Neutrophil (primary cell): ENCODE results near the gene TET1.

Experiments
- H3K27ac ChIP-seq: fragments of 200-600 bp; sonication (generic); 2 replicates; pipeline ENCODE4 v1.5.1; 2016; ENCODE audit warnings: mild to moderate bottlenecking, moderate library complexity
- H3K27me3 ChIP-seq: fragments of 200-600 bp; sonication (generic); 2 replicates; pipeline ENCODE4 v1.6.0; 2016; ENCODE audit warnings: mild to moderate bottlenecking
- H3K36me3 ChIP-seq: fragments of 200-600 bp; sonication (generic); 2 replicates; pipeline ENCODE4 v1.5.1; 2017
- H3K4me1 ChIP-seq, 2 experiments: fragments of 200-600 bp in 1 of 2; sonication (generic) in 1 of 2; 1 replicate in 1 of 2; 2 replicates in 1 of 2; pipeline versions ENCODE4 v1.5.1 to v1.6.1; 2013 to 2016; ENCODE audit warnings: low read depth in 1 of 2, low read length in 1 of 2, mild to moderate bottlenecking in 1 of 2, moderate library complexity in 1 of 2; ENCODE audit not compliant: control insufficient read depth in 1 of 2, insufficient read depth in 1 of 2
- H3K4me3 ChIP-seq, 2 experiments: fragments of 200-600 bp in 1 of 2; sonication (generic) in 1 of 2; 1 replicate in 1 of 2; 2 replicates in 1 of 2; pipeline ENCODE4 v1.5.1; 2013 to 2016; ENCODE audit warnings: low read depth in 1 of 2, low read length in 1 of 2, mild to moderate bottlenecking in 1 of 2, moderate library complexity in 1 of 2
- H3K9me3 ChIP-seq: fragments of 200-600 bp; sonication (generic); 2 replicates; pipeline ENCODE4 v1.5.1; 2016
- CTCF ChIP-seq: fragments of 200-600 bp; sonication (generic); IDR thresholded peaks from 2 replicates; pipeline ENCODE4 v1.5.1; 2016; ENCODE audit warnings: antibody characterized with exemption

Gene TET1

GRCh38 chr10:68720793-68721672, 160.9 kb downstream of the TET1 start, which contains the start of gene CCAR1:
CCAR1 (plus strand) TSS chr10:68721239; CDS start chr10:68722505, 1,266 bp downstream.
- Histone ChIP-seq H3K27me3 (no peaks in the 10 kb centered on the region), H3K36me3 (peaks cover 23% of the 10 kb centered on the region), H3K4me3 (peak within 1 kb of the TSS; percentile 93), H3K4me1 (peaks cover 10 to 11% of the 10 kb centered on the region in 2 experiments), H3K27ac (peak within 1 kb of the TSS; percentile 88), H3K9me3 (no peaks in the 10 kb centered on the region)
- peak; percentile 34 for TF ChIP-seq CTCF

- TF ChIP-seq CTCF: no peak
- Histone ChIP-seq H3K27ac (peak overlapping the region; percentile 88), H3K9me3 (no peaks in the 10 kb centered on the region)
Measured at GRCh38 chr10:68721673-68722335, 161.7 kb downstream of the TET1 start.

DNA sequence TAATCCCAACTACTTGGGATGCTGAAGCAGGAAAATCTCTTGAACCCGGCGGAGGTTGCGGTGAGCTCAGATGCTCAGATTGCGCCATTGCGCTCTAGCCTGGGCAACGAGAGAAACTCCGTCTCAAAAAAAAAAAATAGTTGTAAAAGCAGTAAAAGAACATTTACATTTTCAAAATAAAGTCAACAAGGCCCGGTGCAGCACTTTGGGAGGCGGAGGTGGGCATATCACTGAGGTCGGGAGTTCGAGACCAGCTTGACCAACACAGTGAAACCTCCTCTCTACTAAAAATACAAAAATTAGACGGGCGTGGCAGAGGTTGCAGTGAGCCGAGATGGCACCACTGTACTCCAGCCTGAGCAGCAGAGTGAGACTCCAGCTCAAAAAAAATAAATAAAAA, 164.9 kb downstream of the TET1 start:
- Histone ChIP-seq H3K4me3 (no peak overlapping the region), H3K36me3 (peaks cover 52% of the 10 kb centered on the region)

More at GRCh38 chr10:68721673-68722335, 161.7 kb downstream of the TET1 start:
- Histone ChIP-seq H3K4me3 (peak overlapping the region; percentile 93), H3K4me1 (peaks cover 10 to 11% of the 10 kb centered on the region in 2 experiments), H3K36me3 (peaks cover 30% of the 10 kb centered on the region), H3K27me3 (no peaks in the 10 kb centered on the region)

GRCh38 chr10:68727146-68727545, 167.0 kb downstream of the TET1 start:
- peaks cover 72% of the 10 kb centered on the region for H3K36me3 ChIP-seq
- H3K27me3 ChIP-seq: no peaks in the 10 kb centered on the region
- H3K4me1 ChIP-seq: peaks cover 4% of the 10 kb centered on the region in 2 experiments
- H3K4me3 ChIP-seq: no peak overlapping the region
- no peak overlapping the region for H3K27ac ChIP-seq
- TF ChIP-seq CTCF: no peak
- no peaks in the 10 kb centered on the region for H3K9me3 ChIP-seq

More for the DNA sequence above, 164.9 kb downstream of the TET1 start:
- TF ChIP-seq CTCF: no peak
- H3K4me1 ChIP-seq: peaks cover 10 to 11% of the 10 kb centered on the region in 2 experiments
- H3K27me3 ChIP-seq: no peaks in the 10 kb centered on the region
- H3K9me3 ChIP-seq: no peaks in the 10 kb centered on the region
- no peak overlapping the region for H3K27ac ChIP-seq

DNA sequence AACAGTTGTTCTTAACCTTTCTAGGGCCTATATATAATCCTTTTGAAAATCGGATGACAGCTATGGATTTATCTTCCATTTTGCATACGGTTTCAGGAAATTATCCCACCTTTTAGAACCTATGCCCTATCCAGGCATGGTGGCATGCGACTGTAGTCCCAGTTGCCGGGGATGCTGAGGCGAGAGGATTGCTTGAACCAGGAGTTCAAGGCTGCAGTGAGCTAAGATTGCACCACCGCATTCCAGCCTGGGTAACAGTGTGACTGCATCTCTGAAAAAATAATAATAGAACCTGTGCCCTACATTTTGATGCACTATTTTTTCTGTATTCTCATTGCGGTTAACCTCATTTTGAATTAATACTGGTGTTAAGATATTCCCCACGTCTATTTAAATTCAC, 172.5 kb downstream of the TET1 start:
- H3K36me3 ChIP-seq: peaks cover 69% of the 10 kb centered on the region

More for the DNA sequence above, 172.5 kb downstream of the TET1 start:
- Histone ChIP-seq H3K27me3 (no peaks in the 10 kb centered on the region), H3K4me3 (no peak overlapping the region), H3K9me3 (no peaks in the 10 kb centered on the region), H3K27ac (no peak overlapping the region), H3K4me1 (no peaks in the 10 kb centered on the region)
- no peak for TF ChIP-seq CTCF
